Measurements from ENCODE around the gene AGO4. TPM values are rescaled to one million over a fixed set of nuclear protein-coding genes. Genes with fewer than 3 reads are reported as not detected.
"Not testable (repeated sequence)": the region's sequence is repeated elsewhere in the genome, so short reads cannot be mapped to it uniquely, and the experiment has no call there.

Gene AGO4
- total RNA-seq, 4 donors from 2014 or later: 14.9 to 34.7 (median 23.4) TPM

GRCh38 chr1:35783055-35783583 lies 24.7 kb upstream of the AGO4 start:
- in situ Hi-C loops (cut with MboI; ENCODE audit: low sequenced_read_pairs in 4 of 4): no loop called here
- no peaks in the 10 kb centered on the region for H3K36me3 ChIP-seq
- intact Hi-C loops (cut with DNase I; ENCODE audit: low total_unique reads): no loop called here
- H3K27me3 ChIP-seq: no peaks in the 10 kb centered on the region
- no peak overlapping the region for H3K27ac ChIP-seq
- no peak for DNase-seq
- H3K4me3 ChIP-seq: no peak overlapping the region
- no peaks in the 10 kb centered on the region for H3K4me1 ChIP-seq
- ATAC-seq: no peak
- TF ChIP-seq POLR2A (IDR thresholded peaks at IDR 0.05): no peak
- TF ChIP-seq CTCF (IDR thresholded peaks at IDR 0.05 in 4 of 5, conservative IDR thresholded peaks at IDR 0.05 in 1 of 5): no peak
- H3K9me3 ChIP-seq: no peaks in the 10 kb centered on the region

GRCh38 chr1:35784364-35784763 lies 23.5 kb upstream of the AGO4 start:
- H3K27me3 ChIP-seq; H3K9me3 ChIP-seq; H3K4me3 ChIP-seq; ATAC-seq; H3K27ac ChIP-seq; intact Hi-C loops (cut with DNase I; ENCODE audit: low total_unique reads); H3K4me1 ChIP-seq; H3K36me3 ChIP-seq; DNase-seq; in situ Hi-C loops (cut with MboI; ENCODE audit: low sequenced_read_pairs in 4 of 4): not testable (repeated sequence)

GRCh38 chr1:35788139-35788538 lies 19.7 kb upstream of the AGO4 start:
- Histone ChIP-seq H3K36me3 (no peaks in the 10 kb centered on the region), H3K27me3 (no peaks in the 10 kb centered on the region), H3K27ac (no peak overlapping the region), H3K4me3 (no peak overlapping the region), H3K4me1 (no peaks in the 10 kb centered on the region), H3K9me3 (no peaks in the 10 kb centered on the region)
- DNase-seq: no peak
- intact Hi-C loops (cut with DNase I; ENCODE audit: low total_unique reads) (no loop called here), in situ Hi-C loops (cut with MboI; ENCODE audit: low sequenced_read_pairs in 4 of 4) (no loop called here)
- TF ChIP-seq CTCF (IDR thresholded peaks at IDR 0.05 in 4 of 5, conservative IDR thresholded peaks at IDR 0.05 in 1 of 5): no peak
- TF ChIP-seq POLR2A (IDR thresholded peaks at IDR 0.05): no peak
- ATAC-seq: no peak

- intact Hi-C loops (cut with DNase I; ENCODE audit: low total_unique reads) (no loop called here), in situ Hi-C loops (cut with MboI; ENCODE audit: low sequenced_read_pairs in 4 of 4) (no loop called here)
These were observed 17.1 kb upstream of the AGO4 start for GRCh38 chr1:35790670-35791069.

GRCh38 chr1:35795295-35795694 lies 12.5 kb upstream of the AGO4 start:
- no peak for TF ChIP-seq POLR2A (IDR thresholded peaks at IDR 0.05)
- no peak for TF ChIP-seq CTCF (IDR thresholded peaks at IDR 0.05 in 4 of 5, conservative IDR thresholded peaks at IDR 0.05 in 1 of 5)
- Histone ChIP-seq H3K4me3 (no peak overlapping the region), H3K9me3 (no peaks in the 10 kb centered on the region), H3K36me3 (no peaks in the 10 kb centered on the region), H3K4me1 (no peaks in the 10 kb centered on the region), H3K27me3 (no peaks in the 10 kb centered on the region), H3K27ac (no peak overlapping the region)
- DNase-seq: no peak
- in situ Hi-C loops (cut with MboI; ENCODE audit: low sequenced_read_pairs in 4 of 4) (no loop called here), intact Hi-C loops (cut with DNase I; ENCODE audit: low total_unique reads) (no loop called here)
- ATAC-seq: no peak

More at GRCh38 chr1:35790670-35791069, 17.1 kb upstream of the AGO4 start:
- H3K9me3 ChIP-seq: no peaks in the 10 kb centered on the region
- ATAC-seq (no peak), DNase-seq (no peak)
- no peaks in the 10 kb centered on the region for H3K4me1 ChIP-seq
- no peaks in the 10 kb centered on the region for H3K36me3 ChIP-seq
- no peak for TF ChIP-seq CTCF (IDR thresholded peaks at IDR 0.05 in 4 of 5, conservative IDR thresholded peaks at IDR 0.05 in 1 of 5)
- no peak for TF ChIP-seq POLR2A (IDR thresholded peaks at IDR 0.05)
- H3K4me3 ChIP-seq: no peak overlapping the region
- H3K27me3 ChIP-seq: no peaks in the 10 kb centered on the region
- H3K27ac ChIP-seq: no peak overlapping the region
